ENCODE data around the gene CAMTA2. TPM values are rescaled to one million over a fixed set of nuclear protein-coding genes. Genes with fewer than 3 reads are reported as not detected.

CAMTA2 gene
- total RNA-seq, 4 donors from 2014 or later: 42.4 to 124 (median 88.7) TPM

DNA sequence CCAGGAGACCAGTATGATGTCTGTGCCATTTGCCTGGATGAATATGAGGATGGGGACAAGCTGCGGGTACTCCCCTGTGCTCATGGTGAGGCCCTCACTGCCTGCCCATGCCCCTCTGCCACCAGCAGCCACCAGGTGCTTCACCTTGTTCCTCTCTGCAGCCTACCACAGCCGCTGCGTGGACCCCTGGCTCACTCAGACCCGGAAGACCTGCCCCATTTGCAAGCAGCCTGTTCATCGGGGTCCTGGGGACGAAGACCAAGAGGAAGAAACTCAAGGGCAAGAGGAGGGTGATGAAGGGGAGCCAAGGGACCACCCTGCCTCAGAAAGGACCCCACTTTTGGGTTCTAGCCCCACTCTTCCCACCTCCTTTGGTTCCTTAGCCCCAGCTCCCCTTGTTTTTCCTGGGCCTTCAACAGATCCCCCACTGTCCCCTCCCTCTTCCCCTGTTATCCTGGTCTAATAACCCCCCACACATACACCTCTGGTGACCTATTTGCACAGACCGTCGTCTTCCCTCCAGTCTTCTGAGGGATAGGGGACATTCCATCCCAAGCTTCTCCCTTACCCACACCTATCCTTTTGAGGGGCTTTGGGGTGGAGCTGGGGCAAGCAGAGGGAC is 42.8 kb downstream of the CAMTA2 start:
- Histone ChIP-seq H3K9me3 (no peaks in the 10 kb centered on the region), H3K27ac (peak overlapping the region; percentile 71 to 99 (median 98)), H3K4me3 (peak overlapping the region in 3 of 4 donors; percentile 10 to 95 (median 29)), H3K36me3 (peaks cover 0 to 45% (median 0%) of the 10 kb centered on the region in 3 donors), H3K27me3 (no peaks in the 10 kb centered on the region), H3K4me1 (peaks cover 0 to 59% (median 38%) of the 10 kb centered on the region in 4 donors)
- DNase-seq: no peak
- TF ChIP-seq, protein P1, sequence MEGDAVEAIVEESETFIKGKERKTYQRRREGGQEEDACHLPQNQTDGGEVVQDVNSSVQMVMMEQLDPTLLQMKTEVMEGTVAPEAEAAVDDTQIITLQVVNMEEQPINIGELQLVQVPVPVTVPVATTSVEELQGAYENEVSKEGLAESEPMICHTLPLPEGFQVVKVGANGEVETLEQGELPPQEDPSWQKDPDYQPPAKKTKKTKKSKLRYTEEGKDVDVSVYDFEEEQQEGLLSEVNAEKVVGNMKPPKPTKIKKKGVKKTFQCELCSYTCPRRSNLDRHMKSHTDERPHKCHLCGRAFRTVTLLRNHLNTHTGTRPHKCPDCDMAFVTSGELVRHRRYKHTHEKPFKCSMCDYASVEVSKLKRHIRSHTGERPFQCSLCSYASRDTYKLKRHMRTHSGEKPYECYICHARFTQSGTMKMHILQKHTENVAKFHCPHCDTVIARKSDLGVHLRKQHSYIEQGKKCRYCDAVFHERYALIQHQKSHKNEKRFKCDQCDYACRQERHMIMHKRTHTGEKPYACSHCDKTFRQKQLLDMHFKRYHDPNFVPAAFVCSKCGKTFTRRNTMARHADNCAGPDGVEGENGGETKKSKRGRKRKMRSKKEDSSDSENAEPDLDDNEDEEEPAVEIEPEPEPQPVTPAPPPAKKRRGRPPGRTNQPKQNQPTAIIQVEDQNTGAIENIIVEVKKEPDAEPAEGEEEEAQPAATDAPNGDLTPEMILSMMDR (IDR thresholded peaks at IDR 0.05): no peak
- peak in 1 of 2 donors; percentile 21 for TF ChIP-seq POLR2A (IDR thresholded peaks at IDR 0.05)

DNA sequence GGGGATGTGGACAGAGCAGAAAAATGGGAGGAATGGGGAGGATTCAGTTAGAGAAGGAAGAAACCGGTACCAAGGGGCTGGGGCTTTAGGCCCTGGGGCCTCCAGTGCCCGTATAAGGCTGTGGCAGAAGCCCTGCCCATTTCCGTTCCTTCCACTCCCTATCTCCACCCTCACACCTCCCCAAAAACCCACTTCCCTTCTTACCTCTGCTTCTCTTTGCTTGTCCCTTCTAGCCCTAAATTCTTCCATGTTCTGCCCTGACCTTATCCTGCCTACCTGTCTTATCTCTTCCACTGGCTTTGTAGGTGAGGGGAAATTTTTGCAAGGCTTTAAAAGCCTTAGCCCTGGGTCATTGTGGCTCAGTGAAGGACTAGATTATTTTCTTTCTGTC is 43.3 kb downstream of the CAMTA2 start:
- H3K4me1 ChIP-seq: peaks cover 0 to 60% (median 38%) of the 10 kb centered on the region in 4 donors
- H3K9me3 ChIP-seq: no peaks in the 10 kb centered on the region
- peak in 2 of 3 donors; percentile 72 to 77 for DNase-seq
- H3K27ac ChIP-seq: peak overlapping the region; percentile 71 to 99 (median 98)
- H3K27me3 ChIP-seq: no peaks in the 10 kb centered on the region
- peak overlapping the region in 1 of 4 donors; percentile 29 for H3K4me3 ChIP-seq
- TF ChIP-seq POLR2A (IDR thresholded peaks at IDR 0.05): no peak
- TF ChIP-seq, protein P1 (IDR thresholded peaks at IDR 0.05): no peak
- peaks cover 0 to 45% (median 0%) of the 10 kb centered on the region in 3 donors for H3K36me3 ChIP-seq

DNA sequence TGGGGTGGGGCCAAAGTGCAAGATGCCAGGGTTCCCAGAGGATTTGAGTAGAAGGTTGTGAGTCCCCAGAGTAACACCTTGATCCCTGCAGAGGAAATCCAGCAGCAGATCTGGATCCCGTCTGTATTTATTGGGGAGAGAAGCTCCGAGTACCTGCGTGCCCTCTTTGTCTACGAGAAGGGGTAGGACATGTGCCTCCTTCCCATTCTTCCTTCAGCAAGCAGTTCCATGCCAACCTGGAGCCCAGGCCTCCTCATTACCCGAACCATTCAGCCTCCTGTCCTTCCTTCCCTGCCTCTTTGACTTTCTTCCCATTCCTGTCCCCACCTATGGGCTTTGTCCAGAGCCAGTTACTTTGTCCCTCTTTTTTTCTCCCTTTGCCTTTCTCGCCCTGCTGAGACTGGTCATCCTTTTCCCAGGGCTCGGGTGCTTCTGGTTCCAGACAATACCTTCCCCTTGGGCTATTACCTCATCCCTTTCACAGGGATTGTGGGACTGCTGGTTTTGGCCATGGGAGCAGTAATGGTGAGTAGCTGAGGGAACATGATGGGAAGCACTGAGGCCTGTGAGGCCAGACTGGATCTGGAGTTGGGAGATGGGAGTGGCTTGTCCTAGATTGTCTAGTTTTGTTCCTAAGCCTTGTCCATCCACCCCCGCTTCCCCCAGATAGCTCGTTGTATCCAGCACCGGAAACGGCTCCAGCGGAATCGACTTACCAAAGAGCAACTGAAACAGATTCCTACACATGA is 44.5 kb downstream of the CAMTA2 start:
- no peaks in the 10 kb centered on the region for H3K9me3 ChIP-seq
- DNase-seq: no peak
- peak overlapping the region in 2 of 4 donors; percentile 17 to 99 for H3K27ac ChIP-seq
- H3K4me3 ChIP-seq: no peak overlapping the region
- H3K4me1 ChIP-seq: peaks cover 0 to 72% (median 43%) of the 10 kb centered on the region in 4 donors
- H3K27me3 ChIP-seq: no peaks in the 10 kb centered on the region
- peaks cover 0 to 51% (median 0%) of the 10 kb centered on the region in 3 donors for H3K36me3 ChIP-seq
- TF ChIP-seq, protein P1 (IDR thresholded peaks at IDR 0.05): no peak
- TF ChIP-seq POLR2A (IDR thresholded peaks at IDR 0.05): no peak

DNA sequence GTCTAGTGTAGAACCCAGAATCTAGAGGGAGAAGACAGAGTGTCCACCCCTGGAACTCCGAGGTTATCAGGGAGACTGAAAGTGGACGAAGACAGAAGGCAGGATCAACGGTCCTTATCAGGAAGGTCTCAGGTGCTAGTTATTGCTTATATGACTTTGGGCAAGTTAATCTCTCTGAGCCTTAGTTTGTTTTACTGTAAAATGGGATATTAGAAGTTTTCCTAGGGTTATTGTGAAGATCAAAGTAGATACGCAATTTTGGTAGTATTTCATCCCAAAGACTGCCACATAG is 46.2 kb downstream of the CAMTA2 start:
- peaks cover 0 to 70% (median 39%) of the 10 kb centered on the region in 4 donors for H3K4me1 ChIP-seq
- H3K4me3 ChIP-seq: peak overlapping the region; percentile 62 to 89 (median 78)
- no peaks in the 10 kb centered on the region for H3K9me3 ChIP-seq
- peak overlapping the region; percentile 85 to 97 (median 96) for H3K27ac ChIP-seq
- TF ChIP-seq, protein P1 (IDR thresholded peaks at IDR 0.05): no peak
- TF ChIP-seq POLR2A (IDR thresholded peaks at IDR 0.05): no peak
- DNase-seq: no peak
- H3K36me3 ChIP-seq: peaks cover 0 to 63% (median 0%) of the 10 kb centered on the region in 3 donors
- no peaks in the 10 kb centered on the region for H3K27me3 ChIP-seq

DNA sequence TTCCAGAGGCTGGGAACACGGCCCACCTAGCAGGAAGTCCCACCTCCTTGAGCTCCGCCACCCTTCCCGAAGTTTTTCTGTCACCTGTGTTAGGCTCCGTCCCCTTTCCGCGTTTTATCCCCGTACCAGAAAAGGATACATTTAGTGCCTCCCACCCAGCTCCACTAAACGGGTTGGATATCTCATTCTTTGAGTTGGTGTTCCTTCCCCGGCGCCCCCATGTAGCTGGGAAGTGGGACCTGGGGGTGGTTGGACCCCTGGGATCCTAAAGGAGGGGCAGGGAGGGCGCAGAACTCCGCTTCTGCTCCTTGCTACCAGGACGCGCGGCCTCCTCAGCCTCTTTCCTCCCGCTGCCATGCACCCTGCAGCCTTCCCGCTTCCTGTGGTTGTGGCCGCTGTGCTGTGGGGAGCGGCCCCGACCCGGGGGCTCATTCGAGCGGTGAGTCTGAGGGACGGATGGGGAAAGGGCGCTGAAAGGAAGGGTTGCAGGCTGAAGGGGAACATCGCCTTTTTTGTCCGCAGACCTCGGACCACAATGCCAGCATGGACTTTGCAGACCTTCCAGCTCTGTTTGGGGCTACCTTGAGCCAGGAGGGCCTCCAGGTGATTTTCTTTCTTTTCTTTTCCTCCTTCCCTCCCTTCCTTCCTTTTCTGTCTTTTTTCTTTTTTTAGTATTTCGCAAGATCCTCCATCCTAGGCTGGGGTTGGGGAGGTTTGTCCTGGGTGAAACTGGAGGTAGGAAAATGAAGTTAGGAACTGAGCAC is 46.7 kb downstream of the CAMTA2 start:
- Histone ChIP-seq H3K9me3 (no peaks in the 10 kb centered on the region), H3K27ac (peak overlapping the region; percentile 85 to 97 (median 96)), H3K36me3 (peaks cover 0 to 58% (median 0%) of the 10 kb centered on the region in 3 donors), H3K27me3 (no peaks in the 10 kb centered on the region), H3K4me3 (peak overlapping the region; percentile 62 to 89 (median 78)), H3K4me1 (peaks cover 0 to 64% (median 34%) of the 10 kb centered on the region in 4 donors)
- peak in 2 of 3 donors; percentile 68 to 86 for DNase-seq
- TF ChIP-seq POLR2A (IDR thresholded peaks at IDR 0.05): no peak
- TF ChIP-seq, protein P1 (IDR thresholded peaks at IDR 0.05): no peak

Measured in Peyer's patch (tissue), 4 donors.